GM18499 (cell line): ENCODE results near the gene SMARCD1.

Experiments
- ATAC-seq: cut with Tn5 transposase; IDR thresholded peaks from one replicate; pipeline ENCODE4 v1.9.1; 2021; ENCODE audit warnings: moderate number of reproducible peaks; ENCODE audit not compliant: insufficient read depth, unreplicated experiment

SMARCD1 gene

GRCh38 chr12:50056639-50056976 is 28.5 kb upstream of the SMARCD1 start:
- no peak for ATAC-seq

GRCh38 chr12:50057000-50057841 is 27.9 kb upstream of the SMARCD1 start, which contains the start of gene ASIC1:
ASIC1 (plus strand) TSS chr12:50057596; CDS start chr12:50058767, 1,171 bp downstream.
- ATAC-seq: no peak

- ATAC-seq: no peak
These were observed 27.1 kb upstream of the SMARCD1 start for GRCh38 chr12:50057896-50058670.

- no peak for ATAC-seq
These were observed 26.3 kb upstream of the SMARCD1 start for GRCh38 chr12:50058743-50059312.

GRCh38 chr12:50059440-50060119 is 25.6 kb upstream of the SMARCD1 start:
- no peak for ATAC-seq

GRCh38 chr12:50060120-50060468 is 25.0 kb upstream of the SMARCD1 start:
- ATAC-seq: no peak

GRCh38 chr12:50061171-50061570 is 24.0 kb upstream of the SMARCD1 start:
- ATAC-seq: no peak

- ATAC-seq: no peak
These were observed 23.0 kb upstream of the SMARCD1 start for GRCh38 chr12:50061946-50062686.

- no peak for ATAC-seq
These were observed 22.2 kb upstream of the SMARCD1 start for GRCh38 chr12:50062728-50063460.

GRCh38 chr12:50065726-50066310 is 19.3 kb upstream of the SMARCD1 start:
- ATAC-seq: no peak

- no peak for ATAC-seq
These were observed 18.7 kb upstream of the SMARCD1 start for GRCh38 chr12:50066402-50066801.

GRCh38 chr12:50069069-50069468 is 16.1 kb upstream of the SMARCD1 start:
- ATAC-seq: no peak

- no peak for ATAC-seq
These were observed 15.6 kb upstream of the SMARCD1 start for GRCh38 chr12:50069539-50069938.

- no peak for ATAC-seq
These were observed 14.7 kb upstream of the SMARCD1 start for GRCh38 chr12:50070314-50071060.

GRCh38 chr12:50072198-50072907 is 12.8 kb upstream of the SMARCD1 start:
- ATAC-seq: no peak

GRCh38 chr12:50073206-50073605 is 11.9 kb upstream of the SMARCD1 start:
- ATAC-seq: no peak

- no peak for ATAC-seq
These were observed 11.4 kb upstream of the SMARCD1 start for GRCh38 chr12:50073712-50074111.
